CD8-positive, alpha-beta memory T cell (primary cell): ENCODE measurements around the gene MXI1. TPM values are rescaled to one million over a fixed set of nuclear protein-coding genes. Genes with fewer than 3 reads are reported as not detected.

Experiments used
- CTCF ChIA-PET: fragments of 350-600 bp; sonication (Branson Sonifier 250); formaldehyde crosslinking; loops from one replicate; lab custom pipeline; 2021; ENCODE audit warnings: antibody characterized with exemption; lab: Charles Lee
- POLR2A ChIA-PET: fragments of 350-600 bp; sonication (Branson Sonifier 250); formaldehyde crosslinking; loops from one replicate; lab custom pipeline; 2021; ENCODE audit warnings: antibody characterized with exemption; lab: Charles Lee
- DNase-seq, 5 donors: peaks; one replicate each; pipeline versions ENCODE4 v3.0.0 to v3.0.0-alpha.2; 2020 to 2022; ENCODE audit warnings: mixed read lengths in 1 of 5
- H3K27ac ChIP-seq: one replicate; pipeline ENCODE4 v1.7.0; 2013; ENCODE audit warnings: low read depth, mild to moderate bottlenecking, low read length, moderate library complexity
- H3K27me3 ChIP-seq: 2 replicates; pipeline ENCODE4 v1.7.0; 2013; ENCODE audit warnings: low read length, mild to moderate bottlenecking; ENCODE audit not compliant: insufficient read depth, poor library complexity, severe bottlenecking
- H3K36me3 ChIP-seq: 2 replicates; pipeline ENCODE4 v1.7.0; 2013; ENCODE audit warnings: mild to moderate bottlenecking, low read length, moderate library complexity; ENCODE audit not compliant: insufficient read depth
- H3K4me1 ChIP-seq: 2 replicates; pipeline ENCODE4 v1.7.0; 2013; ENCODE audit warnings: mild to moderate bottlenecking, low read length, moderate library complexity; ENCODE audit not compliant: insufficient read depth
- H3K4me3 ChIP-seq: 2 replicates; pipeline ENCODE4 v1.7.0; 2013; ENCODE audit warnings: mild to moderate bottlenecking, low read length
- H3K9me3 ChIP-seq: 2 replicates; pipeline ENCODE4 v1.7.0; 2013; ENCODE audit warnings: mild to moderate bottlenecking, low read length
- H3K27ac Mint-ChIP-seq, 8 donors: one replicate each; pipeline ENCODE4 v1.8.0; 2020 to 2021; ENCODE audit warnings: mixed read lengths in 8 of 8, mild to moderate bottlenecking in 6 of 8, inconsistent platforms in 3 of 8, moderate library complexity in 3 of 8
- H3K27me3 Mint-ChIP-seq, 2 donors: one replicate each; pipeline ENCODE4 v1.8.0; 2020 to 2021; ENCODE audit warnings: mixed read lengths in 2 of 2, mild to moderate bottlenecking in 1 of 2, moderate library complexity in 1 of 2
- H3K36me3 Mint-ChIP-seq, 3 donors: one replicate each; pipeline ENCODE4 v1.8.0; 2020 to 2021; ENCODE audit warnings: mixed read lengths in 3 of 3, inconsistent platforms in 1 of 3, mild to moderate bottlenecking in 1 of 3
- H3K4me1 Mint-ChIP-seq, 3 donors: one replicate each; pipeline ENCODE4 v1.8.0; 2020 to 2021; ENCODE audit warnings: mixed read lengths in 3 of 3, inconsistent platforms in 1 of 3, mild to moderate bottlenecking in 1 of 3
- H3K4me3 Mint-ChIP-seq, 7 donors: one replicate each; pipeline ENCODE4 v1.8.0; 2020 to 2021; ENCODE audit warnings: mixed read lengths in 7 of 7, mild to moderate bottlenecking in 6 of 7, moderate library complexity in 4 of 7, inconsistent platforms in 2 of 7
- H3K9me3 Mint-ChIP-seq, 5 donors: one replicate each; pipeline ENCODE4 v1.8.0; 2020 to 2022; ENCODE audit warnings: mixed read lengths in 5 of 5, mild to moderate bottlenecking in 3 of 5, moderate library complexity in 2 of 5, inconsistent platforms in 1 of 5
- polyA plus RNA-seq: library from polyadenylated mRNA; unstranded; fragments of 300-500 nt; fragmentation: Illumina TruSeq; gene quantifications from one replicate; pipeline ENCODE4 v1.2.3, GENCODE V29; 2021
- total RNA-seq, 2 experiments: library from RNA; stranded (reverse); gene quantifications; one replicate each; pipeline ENCODE4 v1.2.3, GENCODE V29; 2021

Gene MXI1
- total and polyA plus RNA-seq, 3 experiments from 2014 or later, result 8.6 to 32.3 (median 9.2) TPM

GRCh38 chr10:110300486-110300986 is 93.1 kb downstream of the MXI1 start:
- peaks cover 45% of the 10 kb centered on the region for H3K4me1 ChIP-seq
- ChIA-PET CTCF (interaction anchor here (1.0 kb wide), 1 partner anchor 163 kb away, joined by 5 read pairs; no protein-coding TSS in a partner anchor), POLR2A (no interaction called here)
- peaks cover 63 to 77% (median 72%) of the 10 kb centered on the region in 3 donors for H3K4me1 Mint-ChIP-seq
- H3K27ac Mint-ChIP-seq, result peak overlapping the region in 5 of 8 donors; percentile 11 to 80 (median 53)
- H3K27ac ChIP-seq, result no peak overlapping the region
- peaks cover 0 to 4% of the 10 kb centered on the region in 2 donors for H3K27me3 Mint-ChIP-seq
- peaks cover 6 to 85% (median 20%) of the 10 kb centered on the region in 3 donors for H3K36me3 Mint-ChIP-seq
- no peak for DNase-seq
- no peaks in the 10 kb centered on the region for H3K27me3 ChIP-seq
- H3K9me3 ChIP-seq, result no peaks in the 10 kb centered on the region
- no peaks in the 10 kb centered on the region for H3K9me3 Mint-ChIP-seq
- H3K36me3 ChIP-seq, result peaks cover 58% of the 10 kb centered on the region
- H3K4me3 Mint-ChIP-seq, result peak overlapping the region in 2 of 7 donors; percentile 1 to 62
- H3K4me3 ChIP-seq, result no peak overlapping the region

- no peak for DNase-seq
- Histone ChIP-seq H3K4me1 (peaks cover 53% of the 10 kb centered on the region), H3K4me3 (peak overlapping the region; percentile 70), H3K27ac (peak overlapping the region; percentile 80), H3K36me3 (peaks cover 38% of the 10 kb centered on the region), H3K9me3 (no peaks in the 10 kb centered on the region), H3K27me3 (no peaks in the 10 kb centered on the region)
- Mint-ChIP-seq H3K4me3 (peak overlapping the region; percentile 82 to 99 (median 92)), H3K9me3 (no peaks in the 10 kb centered on the region), H3K4me1 (peaks cover 55 to 70% (median 65%) of the 10 kb centered on the region in 3 donors), H3K27me3 (peaks cover 0 to 4% of the 10 kb centered on the region in 2 donors), H3K36me3 (peaks cover 0 to 55% (median 5%) of the 10 kb centered on the region in 3 donors), H3K27ac (peak overlapping the region; percentile 57 to 93 (median 92))
- POLR2A ChIA-PET, result interaction anchor here (0.8 to 1.4 kb wide), 3 partner anchors 8 to 195 kb away, joined by 3 to 4 read pairs (median 3); no protein-coding TSS in a partner anchor
- CTCF ChIA-PET, result interaction anchor here (3.1 kb wide), 1 partner anchor 166 kb away, joined by 14 read pairs; no protein-coding TSS in a partner anchor
These were observed 96.3 kb downstream of the MXI1 start for GRCh38 chr10:110303681-110304080.

GRCh38 chr10:110304394-110304779 is 97.0 kb downstream of the MXI1 start:
- H3K27ac Mint-ChIP-seq, result peak overlapping the region; percentile 92 to 99 (median 99)
- POLR2A ChIA-PET, result interaction anchor here (0.6 to 2.6 kb wide), 7 partner anchors 8 to 616 kb away, joined by 3 to 22 read pairs (median 6); no protein-coding TSS in a partner anchor
- peak overlapping the region; percentile 93 to 99 (median 98) for H3K4me3 Mint-ChIP-seq
- peaks cover 0 to 48% (median 5%) of the 10 kb centered on the region in 3 donors for H3K36me3 Mint-ChIP-seq
- H3K27me3 Mint-ChIP-seq, result peaks cover 0 to 4% of the 10 kb centered on the region in 2 donors
- no peaks in the 10 kb centered on the region for H3K9me3 ChIP-seq
- DNase-seq, result no peak
- no peaks in the 10 kb centered on the region for H3K27me3 ChIP-seq
- peak overlapping the region; percentile 80 for H3K27ac ChIP-seq
- H3K4me3 ChIP-seq, result peak overlapping the region; percentile 70
- CTCF ChIA-PET, result interaction anchor here (0.8 to 3.2 kb wide), 6 partner anchors 19 to 267 kb away, joined by 3 to 28 read pairs (median 10); partner anchors contain the start of gene MXI1
- no peaks in the 10 kb centered on the region for H3K9me3 Mint-ChIP-seq
- H3K4me1 Mint-ChIP-seq, result peaks cover 52 to 64% (median 60%) of the 10 kb centered on the region in 3 donors
- H3K36me3 ChIP-seq, result peaks cover 31% of the 10 kb centered on the region
- peaks cover 53% of the 10 kb centered on the region for H3K4me1 ChIP-seq

GRCh38 chr10:110304780-110305421 is 97.5 kb downstream of the MXI1 start, which contains the start of gene SMNDC1:
Gene SMNDC1, minus strand, starts transcription at chr10:110304920. Its CDS starts 1,333 bp downstream, at chr10:110303587.
- Histone ChIP-seq H3K36me3 (peaks cover 30% of the 10 kb centered on the region), H3K9me3 (no peaks in the 10 kb centered on the region), H3K4me3 (peak within 1 kb of the TSS; percentile 70), H3K27me3 (no peaks in the 10 kb centered on the region), H3K27ac (peak within 1 kb of the TSS; percentile 80), H3K4me1 (peaks cover 50% of the 10 kb centered on the region)
- peak within 1 kb of the TSS; percentile 93 to 99 (median 98) for H3K4me3 Mint-ChIP-seq
- peaks cover 49 to 59% (median 55%) of the 10 kb centered on the region in 3 donors for H3K4me1 Mint-ChIP-seq
- H3K36me3 Mint-ChIP-seq, result peaks cover 0 to 44% (median 5%) of the 10 kb centered on the region in 3 donors
- POLR2A ChIA-PET, result interaction anchor here (0.6 to 2.6 kb wide), 12 partner anchors 8 to 616 kb away, joined by 3 to 22 read pairs (median 4); partner anchors contain the start of genes BBIP1 and SHOC2
- H3K27me3 Mint-ChIP-seq, result peaks cover 0 to 4% of the 10 kb centered on the region in 2 donors
- CTCF ChIA-PET, result interaction anchor here (0.7 to 3.2 kb wide), 16 partner anchors 10 to 267 kb away, joined by 3 to 28 read pairs (median 6); partner anchors contain the start of genes MXI1 and SMC3
- peak within 1 kb of the TSS; percentile 92 to 99 (median 99) for H3K27ac Mint-ChIP-seq
- DNase-seq, result peak; percentile 95 to 98 (median 96)
- no peaks in the 10 kb centered on the region for H3K9me3 Mint-ChIP-seq

- Mint-ChIP-seq H3K4me3 (peak overlapping the region; percentile 93 to 99 (median 98)), H3K27me3 (peaks cover 0 to 4% of the 10 kb centered on the region in 2 donors), H3K9me3 (no peaks in the 10 kb centered on the region), H3K27ac (peak overlapping the region; percentile 92 to 99 (median 99)), H3K4me1 (peaks cover 42 to 49% (median 46%) of the 10 kb centered on the region in 3 donors), H3K36me3 (peaks cover 0 to 35% (median 5%) of the 10 kb centered on the region in 3 donors)
- POLR2A ChIA-PET, result interaction anchor here (0.6 to 2.6 kb wide), 8 partner anchors 8 to 613 kb away, joined by 3 to 22 read pairs (median 5); partner anchors contain the start of genes BBIP1 and SHOC2
- peak overlapping the region; percentile 80 for H3K27ac ChIP-seq
- peaks cover 41% of the 10 kb centered on the region for H3K4me1 ChIP-seq
- H3K4me3 ChIP-seq, result no peak overlapping the region
- H3K36me3 ChIP-seq, result peaks cover 23% of the 10 kb centered on the region
- no peaks in the 10 kb centered on the region for H3K9me3 ChIP-seq
- CTCF ChIA-PET, result interaction anchor here (0.7 to 3.2 kb wide), 26 partner anchors 11 to 366 kb away, joined by 3 to 28 read pairs (median 4); partner anchors contain the start of genes MXI1 and SMC3
- peak; percentile 6 to 73 (median 68) for DNase-seq
- no peaks in the 10 kb centered on the region for H3K27me3 ChIP-seq
These were observed 98.5 kb downstream of the MXI1 start for GRCh38 chr10:110305767-110306451.

GRCh38 chr10:110306452-110306768 is 99.0 kb downstream of the MXI1 start:
- Histone ChIP-seq H3K36me3 (peaks cover 19% of the 10 kb centered on the region), H3K4me1 (peaks cover 36% of the 10 kb centered on the region), H3K27me3 (no peaks in the 10 kb centered on the region), H3K27ac (no peak overlapping the region), H3K9me3 (no peaks in the 10 kb centered on the region), H3K4me3 (no peak overlapping the region)
- H3K9me3 Mint-ChIP-seq, result no peaks in the 10 kb centered on the region
- peak overlapping the region in 5 of 7 donors; percentile 51 to 98 (median 67) for H3K4me3 Mint-ChIP-seq
- peaks cover 37 to 47% (median 41%) of the 10 kb centered on the region in 3 donors for H3K4me1 Mint-ChIP-seq
- CTCF ChIA-PET, result interaction anchor here (0.6 to 3.2 kb wide), 20 partner anchors 17 to 365 kb away, joined by 3 to 28 read pairs (median 4); partner anchors contain the start of genes MXI1 and SMC3
- H3K27me3 Mint-ChIP-seq, result peaks cover 0 to 4% of the 10 kb centered on the region in 2 donors
- POLR2A ChIA-PET, result interaction anchor here (2.6 kb wide), 1 partner anchor 192 kb away, joined by 10 read pairs; no protein-coding TSS in a partner anchor
- H3K36me3 Mint-ChIP-seq, result peaks cover 0 to 30% (median 5%) of the 10 kb centered on the region in 3 donors
- H3K27ac Mint-ChIP-seq, result peak overlapping the region in 5 of 8 donors; percentile 56 to 99 (median 92)
- DNase-seq, result no peak

- peaks cover 0 to 16% (median 0%) of the 10 kb centered on the region in 3 donors for H3K36me3 Mint-ChIP-seq
- DNase-seq, result no peak
- peaks cover 0 to 5% of the 10 kb centered on the region in 2 donors for H3K27me3 Mint-ChIP-seq
- Histone ChIP-seq H3K36me3 (peaks cover 5% of the 10 kb centered on the region), H3K27me3 (no peaks in the 10 kb centered on the region), H3K4me3 (no peak overlapping the region), H3K9me3 (no peaks in the 10 kb centered on the region), H3K4me1 (peaks cover 22% of the 10 kb centered on the region), H3K27ac (no peak overlapping the region)
- H3K4me1 Mint-ChIP-seq, result peaks cover 23 to 35% (median 27%) of the 10 kb centered on the region in 3 donors
- no peaks in the 10 kb centered on the region for H3K9me3 Mint-ChIP-seq
- no peak overlapping the region for H3K27ac Mint-ChIP-seq
- ChIA-PET CTCF (interaction anchor here (1.1 to 3.2 kb wide), 9 partner anchors 47 to 293 kb away, joined by 3 to 28 read pairs (median 4); no protein-coding TSS in a partner anchor), POLR2A (no interaction called here)
- peak overlapping the region in 1 of 7 donors; percentile 48 for H3K4me3 Mint-ChIP-seq
These were observed 100.4 kb downstream of the MXI1 start for GRCh38 chr10:110307805-110308204.
